GM21447 (cell line): ENCODE measurements around the gene MZB1.
"Not testable (repeated sequence)": the region's sequence is repeated elsewhere in the genome, so short reads cannot be mapped to it uniquely, and the experiment has no call there.

Experiments used
- ATAC-seq: cut with Tn5 transposase; IDR thresholded peaks from one replicate; pipeline ENCODE4 v1.9.1; 2021; ENCODE audit not compliant: unreplicated experiment

The MZB1 gene

DNA sequence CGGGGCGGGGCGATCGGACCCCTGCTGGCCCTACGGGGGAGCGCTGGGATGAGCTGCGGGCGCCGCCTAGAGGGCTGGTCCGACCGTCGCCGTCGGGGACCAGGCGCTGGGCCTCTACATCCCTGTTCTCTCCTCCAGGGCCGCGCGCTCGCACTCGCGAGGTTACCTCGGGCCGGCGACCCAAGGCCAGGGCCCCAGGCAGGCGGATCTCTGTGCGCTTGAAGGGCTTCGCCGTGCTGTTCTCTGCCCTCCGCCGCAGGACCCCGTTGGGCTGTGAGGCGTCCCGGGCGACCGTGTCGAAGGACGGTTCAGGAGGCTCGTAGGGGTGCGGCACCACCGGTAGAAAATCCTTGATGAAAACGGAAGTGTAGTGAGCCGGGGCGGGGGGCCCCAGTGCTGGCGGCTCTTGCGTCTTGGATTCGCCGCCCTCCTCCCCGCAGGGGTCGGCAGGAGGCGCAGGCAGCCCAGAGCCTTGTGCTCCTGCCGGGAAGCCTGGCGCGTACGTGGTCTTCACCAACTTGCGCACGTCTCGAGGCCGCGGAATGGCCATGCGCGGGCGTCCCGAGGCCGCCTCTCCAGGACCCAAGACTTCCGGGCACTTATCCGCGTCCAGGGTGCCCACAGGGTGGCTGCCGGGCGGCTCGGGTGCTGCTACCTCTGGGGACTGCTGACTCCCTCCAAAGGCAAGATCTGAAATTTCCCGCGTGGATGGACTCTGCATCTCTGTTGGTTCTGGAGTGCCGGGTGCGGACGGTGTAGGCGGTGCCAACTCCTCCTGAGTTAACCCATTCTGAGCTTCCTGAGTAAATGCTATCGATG, 3.2 kb upstream of the MZB1 start:
- ATAC-seq = peak; percentile 38

DNA sequence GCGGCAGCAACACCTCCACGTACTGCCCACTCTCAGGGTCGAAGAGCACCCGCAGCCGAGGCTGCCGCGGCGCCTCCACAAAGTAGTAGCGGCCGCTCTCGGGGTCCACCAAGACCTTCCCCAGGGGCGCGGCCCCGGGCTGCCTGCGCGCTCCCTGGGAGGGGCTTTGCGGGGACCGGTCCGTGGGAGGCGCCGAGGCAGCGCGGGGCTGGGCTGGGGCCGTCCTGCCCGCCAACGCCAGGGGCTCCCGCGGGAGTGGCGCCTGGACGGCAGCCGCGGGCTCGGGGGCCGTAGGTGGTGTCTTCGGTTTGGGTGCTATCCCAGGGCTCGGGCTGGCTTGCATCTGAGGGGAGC, 2.6 kb upstream of the MZB1 start:
- no peak for ATAC-seq

DNA sequence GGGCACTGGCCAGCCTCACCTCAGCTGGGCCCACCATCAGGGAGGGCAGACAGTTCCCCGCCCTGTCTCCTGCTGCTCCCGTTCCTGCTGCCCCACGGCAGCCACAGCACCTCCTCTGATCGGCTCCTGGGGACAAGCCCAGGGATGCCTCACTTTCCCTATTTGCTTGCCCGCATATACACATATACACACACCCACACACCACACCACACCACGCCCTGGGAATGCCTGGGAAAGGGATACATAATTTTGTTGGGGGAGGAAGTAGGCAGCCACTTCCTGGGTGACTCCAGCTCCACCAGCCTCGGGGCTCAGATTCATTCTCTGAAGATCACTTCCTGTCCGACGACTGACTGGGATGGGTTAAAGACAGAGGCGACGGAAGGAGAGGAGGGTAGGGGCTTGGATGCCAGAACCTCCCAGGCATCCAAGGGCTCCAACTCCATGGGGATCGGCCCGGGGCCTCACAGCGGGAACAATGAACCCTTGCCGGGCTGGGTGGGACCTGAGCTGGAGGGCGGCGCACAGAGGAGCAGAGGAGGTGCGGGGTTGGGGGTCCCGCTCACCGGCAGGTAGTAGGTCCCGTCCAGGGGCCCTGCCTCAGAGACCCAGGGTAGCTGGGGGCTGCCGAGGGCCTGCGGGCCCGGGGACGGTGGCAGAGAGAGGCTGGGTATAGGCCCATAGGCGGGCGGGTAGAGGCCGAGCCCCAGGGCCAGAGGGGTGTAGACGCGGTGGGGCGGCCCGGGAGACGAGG, 2.0 kb upstream of the MZB1 start:
- ATAC-seq = no peak

DNA sequence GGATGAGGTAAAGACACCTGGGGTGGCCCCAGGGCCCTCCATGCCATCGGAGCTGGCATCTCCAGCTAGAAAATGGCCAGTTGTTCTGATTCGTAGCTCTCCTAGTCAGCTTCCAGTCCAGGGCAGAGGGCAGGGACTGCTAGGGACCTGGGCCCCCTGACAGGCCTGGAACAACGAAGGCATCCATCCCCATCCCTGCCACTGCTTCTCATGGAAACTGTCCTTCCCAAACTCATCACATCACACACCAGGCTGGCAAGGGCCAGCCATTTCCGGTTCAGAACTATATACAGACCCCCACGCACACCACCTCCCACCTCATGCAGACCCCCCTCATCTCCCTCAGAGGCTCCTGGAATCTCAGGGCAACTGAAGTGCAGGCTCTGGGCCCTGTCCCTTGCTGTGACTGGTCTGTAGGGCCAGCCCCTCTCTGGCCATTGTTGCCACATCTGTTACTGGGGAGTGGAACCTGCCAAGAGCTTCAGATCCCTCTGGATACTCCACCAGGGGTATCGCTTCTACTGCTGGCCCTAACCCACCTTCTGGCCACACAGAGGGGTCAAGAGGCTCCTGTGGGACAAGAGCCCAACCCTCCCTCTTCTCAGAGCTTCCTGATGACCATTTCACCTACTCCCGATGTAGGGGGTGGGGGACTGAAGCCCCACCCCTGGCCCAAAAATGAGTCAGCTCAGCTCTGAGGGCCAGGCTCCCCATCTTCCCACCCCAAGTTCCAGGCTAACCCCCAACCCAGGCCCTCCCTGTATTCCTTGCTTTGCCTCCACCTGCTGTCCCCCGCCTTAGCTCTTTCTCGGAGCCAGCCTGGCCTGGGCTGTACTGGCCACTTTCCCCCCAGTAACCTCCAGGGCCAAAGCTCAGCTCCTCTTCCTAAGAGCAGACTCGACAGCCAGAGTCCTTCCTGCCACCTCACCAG, 1.2 kb upstream of the MZB1 start:
- no peak for ATAC-seq

DNA sequence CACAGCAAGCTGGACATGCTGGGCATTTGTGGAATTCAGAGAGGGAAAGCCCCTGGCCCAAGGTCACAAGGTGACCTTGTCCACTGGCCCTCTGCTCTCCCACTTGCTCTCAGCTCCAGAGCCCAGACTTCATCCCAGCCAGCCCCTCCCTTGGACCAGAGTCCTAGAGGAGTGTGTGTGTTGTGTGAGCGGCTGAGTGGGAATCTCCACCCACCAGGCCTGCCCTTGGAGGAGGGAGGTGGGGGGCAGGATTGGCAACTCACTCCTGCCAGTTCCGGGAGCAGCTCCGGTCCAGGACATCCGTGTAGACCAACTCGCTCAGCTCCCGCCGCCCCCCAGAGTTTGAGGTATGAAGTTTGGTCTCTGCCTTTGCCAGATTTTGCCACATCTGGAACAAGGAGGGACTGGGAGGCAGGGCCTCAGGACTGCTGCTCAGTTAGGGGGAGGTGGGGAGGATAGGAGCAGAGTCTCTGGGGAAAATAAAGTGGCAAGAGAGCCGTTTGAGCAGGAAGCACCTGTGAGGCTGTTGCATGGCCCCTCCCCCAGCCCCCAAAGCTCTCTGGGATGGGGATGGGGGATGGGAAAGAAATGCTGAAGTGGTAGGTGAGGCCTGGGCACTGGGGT, 1.4 kb downstream of the MZB1 start:
- peak; percentile 26 for ATAC-seq

DNA sequence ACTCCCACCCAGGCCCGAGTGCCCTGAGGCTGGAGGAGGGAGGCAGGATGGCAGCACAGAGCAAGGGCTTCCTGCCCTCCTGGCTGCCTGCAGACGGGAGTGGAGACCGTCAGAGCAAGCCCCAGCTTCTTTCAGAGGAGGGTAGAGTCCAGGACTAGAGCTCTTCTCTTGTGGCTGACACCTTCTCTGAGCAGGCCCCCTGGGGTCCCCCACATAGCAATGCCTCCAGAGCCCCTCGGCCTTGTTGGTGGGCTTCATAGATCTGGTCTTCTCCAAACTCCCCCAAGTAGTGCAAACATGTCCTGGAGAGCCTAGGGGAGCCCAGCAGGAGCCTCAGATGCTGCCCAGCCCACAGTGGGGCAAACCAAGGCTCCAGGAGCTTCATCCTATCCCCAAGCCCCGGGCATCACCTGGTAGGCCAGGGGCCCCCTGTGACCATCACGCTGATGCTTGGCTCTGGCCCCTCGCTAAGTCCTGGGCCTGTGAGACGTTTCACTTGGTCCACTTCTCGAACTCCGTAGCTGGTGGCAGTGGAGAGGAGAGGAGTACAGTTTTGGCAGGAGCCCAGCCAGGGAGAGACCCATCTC, 2.0 kb downstream of the MZB1 start:
- ATAC-seq = no peak

DNA sequence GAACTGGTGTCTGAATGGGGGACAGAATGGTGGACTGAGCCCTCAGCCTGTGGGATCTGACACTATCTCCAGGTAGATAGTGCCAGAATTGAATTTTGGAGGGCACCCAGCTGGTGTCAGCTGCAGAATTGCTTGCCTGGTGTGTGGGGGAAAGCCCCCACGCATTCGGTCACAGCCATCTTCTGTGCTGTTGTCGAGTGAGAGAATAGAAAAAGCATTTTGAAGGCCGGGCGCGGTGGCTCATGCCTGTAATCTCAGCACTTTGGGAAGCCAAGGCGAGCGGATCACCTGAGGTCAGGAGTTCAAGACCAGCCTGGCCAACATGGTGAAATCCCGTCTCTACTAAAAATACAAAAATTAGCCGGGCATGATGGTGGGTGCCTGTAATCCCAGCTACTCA, 2.8 kb downstream of the MZB1 start:
- ATAC-seq = not testable (repeated sequence)

DNA sequence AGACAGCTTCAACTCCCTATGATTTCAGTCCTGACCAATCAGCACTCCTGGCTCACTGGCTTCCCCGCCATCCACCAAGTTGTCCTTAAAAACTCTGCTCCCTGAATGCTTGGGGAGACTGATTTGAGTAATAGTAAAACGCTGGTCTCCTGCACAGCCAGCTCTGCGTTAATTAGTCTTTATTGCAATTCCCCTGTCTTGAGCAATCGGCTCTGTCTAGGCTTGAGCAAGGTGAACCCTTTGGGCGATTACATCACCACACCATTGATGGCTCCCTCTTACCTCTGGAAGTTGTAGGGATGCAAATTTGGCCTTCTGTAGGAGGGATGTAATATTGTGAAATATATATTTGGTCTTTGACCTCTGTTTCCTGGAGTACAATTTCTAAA, 3.7 kb downstream of the MZB1 start:
- no peak for ATAC-seq

DNA sequence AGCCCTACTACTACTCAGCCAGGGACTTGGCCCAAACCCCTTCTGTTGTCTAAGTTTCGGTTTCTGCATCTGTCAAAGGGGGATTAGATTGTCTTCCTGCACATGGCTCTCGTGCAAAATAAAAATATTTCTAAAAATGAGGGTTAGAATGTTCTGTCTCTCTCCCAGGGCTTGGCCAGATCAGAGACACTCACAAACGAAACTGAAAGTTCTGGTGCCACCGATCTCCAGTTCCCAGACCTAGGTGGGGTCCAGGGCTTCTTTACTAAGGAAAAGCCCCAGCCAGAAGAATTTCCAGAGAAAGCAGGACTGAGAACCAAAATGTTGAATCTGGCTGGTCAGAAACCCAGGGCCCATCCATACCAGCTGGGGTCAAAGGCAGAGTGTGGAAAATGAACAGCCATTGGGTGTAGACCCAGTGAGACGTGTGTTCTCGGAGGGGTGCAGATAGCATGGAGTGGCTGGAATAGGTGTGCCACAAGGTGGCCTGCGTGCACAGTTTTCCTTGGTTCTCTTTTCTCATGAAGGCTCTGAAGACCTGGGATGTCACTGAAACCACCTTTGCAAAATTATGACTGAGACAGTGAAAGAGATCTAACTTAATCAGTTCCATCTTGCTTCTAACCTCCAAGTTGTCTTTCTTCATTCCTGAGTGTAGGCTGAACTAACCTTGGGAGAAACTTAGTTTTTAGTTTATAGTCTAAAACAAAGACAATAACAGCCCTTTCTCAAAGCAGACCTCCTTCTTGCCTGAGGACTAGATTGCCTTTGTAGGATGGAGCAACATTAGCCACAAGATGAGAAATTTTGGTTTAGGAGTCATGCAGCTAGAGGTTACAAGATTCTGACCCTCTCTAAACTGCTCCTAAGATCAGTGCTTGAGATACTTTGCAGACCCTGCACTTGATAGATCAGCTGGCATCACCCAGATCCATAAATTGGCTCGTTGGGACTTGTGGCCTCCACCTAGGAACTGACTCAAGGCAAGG, 4.4 kb downstream of the MZB1 start:
- no peak for ATAC-seq

DNA sequence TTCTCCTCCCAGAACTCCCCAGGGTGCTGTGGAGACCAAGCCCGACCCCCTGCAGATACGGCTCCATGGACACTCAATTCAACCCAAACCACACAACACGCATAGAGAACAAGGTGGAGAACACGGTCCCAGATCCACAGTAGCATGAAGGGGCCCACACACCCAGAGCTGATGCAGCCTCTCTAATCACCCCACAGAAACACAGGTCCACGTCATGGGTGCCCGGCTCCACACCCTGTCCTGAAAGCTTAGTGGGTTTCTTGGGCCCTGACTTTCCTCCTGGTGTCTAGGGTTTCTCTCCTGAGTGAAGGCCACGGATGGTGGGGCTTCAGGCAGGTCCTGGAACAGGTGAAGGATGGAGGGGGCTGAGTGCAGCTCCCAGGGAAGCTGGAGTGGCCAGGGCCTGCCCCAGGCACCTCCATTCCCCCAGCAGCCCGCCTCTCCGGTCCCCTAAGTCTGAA, 5.1 kb downstream of the MZB1 start:
- no peak for ATAC-seq

DNA sequence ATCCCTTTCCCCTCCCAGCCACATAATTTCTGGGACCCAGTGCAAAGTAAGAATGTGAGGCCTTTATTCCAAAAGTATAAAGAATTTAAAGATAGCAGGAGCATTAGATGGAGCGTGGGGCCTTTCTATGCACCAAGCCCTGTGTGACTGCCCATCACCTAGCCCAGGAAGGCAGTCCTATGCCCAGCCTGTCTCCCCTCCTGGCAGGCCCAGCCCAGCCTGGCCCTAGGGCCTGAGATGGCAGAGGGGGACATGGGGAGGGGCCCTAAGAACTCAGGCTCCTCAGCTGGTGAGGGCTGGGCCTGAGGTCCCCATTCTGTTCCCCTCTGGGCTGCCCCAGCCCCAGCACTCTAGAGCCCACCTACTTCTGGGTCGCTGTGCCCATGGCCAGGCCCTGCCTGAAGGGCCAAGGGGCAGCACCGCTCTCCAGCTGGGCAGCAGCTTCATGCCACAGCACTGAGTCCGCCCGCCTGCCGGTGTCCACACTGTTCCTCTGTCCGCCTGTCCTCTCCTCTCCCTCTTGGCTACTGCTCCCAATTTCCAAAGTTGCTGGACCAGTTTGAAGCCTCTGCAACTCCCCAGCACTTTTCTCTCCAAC, 5.6 kb downstream of the MZB1 start:
- no peak for ATAC-seq

DNA sequence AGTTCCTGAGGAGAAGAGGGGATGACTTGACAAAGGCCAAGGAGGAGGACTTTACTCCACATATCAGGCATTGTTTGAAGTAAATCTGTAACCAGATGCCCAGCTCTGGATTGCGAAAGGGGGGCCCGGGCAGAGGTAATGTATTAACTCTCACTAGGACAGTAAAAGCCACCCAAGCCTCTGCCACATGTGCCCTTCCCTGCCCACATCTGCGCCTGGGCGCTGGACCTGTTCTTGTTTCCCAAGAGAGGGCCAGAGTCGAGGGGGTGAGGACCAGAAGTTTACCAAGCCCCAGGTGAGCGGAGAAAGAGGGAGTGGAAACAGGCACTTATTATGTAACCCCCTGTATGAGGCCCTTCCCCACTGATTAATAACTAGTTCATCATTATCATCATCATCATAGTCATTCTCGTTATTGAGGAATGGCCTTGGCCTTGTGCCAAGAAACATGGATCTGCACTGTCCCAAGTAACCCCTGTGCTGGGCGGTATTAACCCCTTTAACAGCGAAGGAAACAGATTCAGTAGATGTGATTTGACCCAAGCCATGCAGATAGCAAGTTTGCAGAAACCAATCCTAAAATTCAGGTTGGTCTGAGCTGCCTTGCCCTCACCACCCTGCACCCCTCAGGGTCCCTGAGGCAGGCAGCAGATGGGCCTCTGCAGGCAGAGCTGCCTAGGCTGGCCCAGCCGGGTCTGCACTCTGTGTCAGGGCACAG, 6.3 kb downstream of the MZB1 start, which contains the start of gene SLC23A1:
SLC23A1 (minus strand) TSS at position 23 of the 718 bp plus-strand sequence. CDS start 44 bp downstream, outside the sequence.
- ATAC-seq = no peak

DNA sequence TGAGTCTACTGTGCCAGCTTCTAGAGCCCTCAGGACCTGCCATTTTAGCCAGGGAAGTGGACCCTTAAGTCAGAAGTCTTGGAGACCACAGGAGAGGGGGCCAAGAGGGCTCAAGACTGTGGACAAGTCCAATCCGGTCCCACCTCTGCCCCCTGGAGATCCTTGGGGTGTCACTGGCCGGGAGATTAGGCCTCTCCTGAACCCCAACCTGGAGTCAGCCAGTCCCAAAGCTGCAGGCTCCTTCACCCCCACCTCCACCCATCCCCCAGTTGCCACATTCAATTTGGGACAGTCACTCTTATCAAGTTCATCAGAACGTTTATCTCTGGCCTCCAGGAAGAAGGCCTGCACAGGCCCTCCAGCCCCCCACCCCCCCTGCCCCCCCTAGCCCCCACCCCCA, 6.9 kb downstream of the MZB1 start:
- no peak for ATAC-seq

DNA sequence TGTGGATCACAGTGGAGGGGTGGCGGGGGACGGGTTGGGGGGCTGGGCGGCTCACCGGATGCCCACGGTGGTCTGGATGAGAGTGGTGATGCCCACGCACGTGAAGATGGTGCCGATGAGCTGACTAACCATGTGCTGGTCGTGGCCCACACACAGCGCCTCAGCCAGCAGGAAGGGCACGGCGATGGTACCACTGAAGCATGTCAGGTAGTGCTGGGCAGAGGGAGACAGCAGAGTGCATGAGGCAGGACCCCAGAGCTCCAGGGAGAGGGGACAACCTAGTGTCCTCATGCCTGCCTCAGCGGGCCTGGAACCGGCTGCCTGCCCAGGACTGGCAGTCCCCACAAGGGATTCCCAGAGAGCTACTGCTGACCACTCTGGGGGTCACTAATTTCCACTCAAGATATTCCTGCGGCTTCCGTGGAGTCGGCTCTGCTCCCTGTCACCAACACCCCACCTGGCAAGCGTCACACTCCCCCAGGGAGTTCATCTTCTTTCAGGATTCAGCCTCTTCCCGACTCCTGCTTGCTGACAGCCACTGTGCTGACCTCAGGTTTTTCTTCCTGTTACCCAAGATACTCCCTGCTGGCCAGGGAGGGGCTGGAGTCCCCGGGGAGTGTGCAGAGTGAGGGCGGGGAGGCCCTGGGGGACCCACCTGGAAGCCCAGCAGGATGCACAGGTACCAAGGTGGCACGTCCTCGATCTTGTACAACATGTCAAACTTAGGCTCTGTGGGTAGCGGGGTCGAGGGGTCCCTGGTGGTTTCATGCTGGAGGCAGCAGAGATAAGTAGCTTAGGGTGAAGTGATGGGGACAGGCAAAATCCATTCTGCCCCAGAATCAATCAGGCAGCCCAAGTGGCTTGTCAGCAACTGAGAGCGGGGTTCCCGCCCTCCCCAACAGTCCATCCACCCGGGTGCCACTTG, 7.6 kb downstream of the MZB1 start:
- ATAC-seq = no peak

DNA sequence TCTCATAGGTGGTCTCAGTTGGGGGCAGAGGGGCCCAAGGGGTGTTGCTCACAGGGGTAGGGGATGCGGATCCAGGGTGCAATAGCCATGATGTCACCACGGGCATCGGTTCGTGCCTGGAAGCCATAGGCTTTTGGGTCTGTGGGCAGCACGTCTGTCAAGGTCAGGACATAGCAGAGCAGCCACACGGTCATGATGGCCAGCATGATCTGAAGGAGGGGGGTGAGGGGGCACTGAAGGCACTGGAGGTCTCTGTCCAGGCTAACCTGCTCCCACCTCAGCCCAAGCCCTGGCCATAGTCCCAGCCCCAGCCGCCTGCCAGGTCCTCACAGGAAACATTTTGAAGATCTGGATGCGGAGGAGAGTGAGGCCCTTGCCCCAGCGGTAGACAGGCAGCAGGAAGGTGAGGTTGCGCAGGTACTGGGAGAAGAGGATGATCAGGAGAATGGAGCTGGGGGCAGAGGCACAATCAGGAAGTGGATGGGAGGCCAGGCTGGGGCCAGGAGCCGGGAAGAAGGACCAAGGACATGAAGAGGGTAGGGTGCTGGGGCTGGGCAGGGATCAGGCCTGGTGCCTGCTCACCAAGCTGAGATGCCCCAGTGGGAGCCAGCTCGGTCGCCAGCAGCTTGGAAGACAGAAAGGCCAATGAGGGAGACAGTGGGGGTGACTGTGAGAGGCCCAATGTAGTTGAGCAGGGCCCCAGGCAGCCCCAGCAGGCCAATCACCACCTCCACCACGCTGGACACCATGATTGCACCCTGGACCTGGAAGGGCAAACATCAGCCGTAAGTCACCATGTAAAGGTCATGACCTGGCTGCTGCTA, 9.9 kb downstream of the MZB1 start:
- ATAC-seq = no peak

DNA sequence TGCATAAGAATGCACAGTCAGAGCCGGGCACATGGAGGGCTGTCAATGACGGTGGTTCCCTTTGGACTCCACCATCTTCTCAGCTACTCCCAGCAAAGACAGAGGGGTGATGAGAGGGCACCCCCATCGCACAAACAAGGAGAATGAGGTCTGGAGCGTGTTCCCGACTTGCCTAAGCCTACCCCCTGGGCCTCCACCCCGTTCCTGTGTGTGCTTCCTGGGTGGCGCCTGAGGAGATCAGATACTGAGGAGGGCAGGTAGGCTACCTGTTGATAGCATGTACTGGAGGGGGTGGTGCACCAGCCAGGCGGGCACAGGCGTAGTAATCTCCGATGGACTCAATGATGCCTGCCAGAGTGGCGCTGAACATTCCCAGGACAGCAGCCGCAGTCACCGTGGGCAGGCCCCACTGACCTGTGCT, 10.8 kb downstream of the MZB1 start:
- no peak for ATAC-seq
